Measurements from ENCODE around the gene ATP1A3. TPM values are rescaled to one million over a fixed set of nuclear protein-coding genes. Genes with fewer than 3 reads are reported as not detected.
A peak's percentile ranks its signal among the peaks of the same experiment; 100 is the strongest.

The ATP1A3 gene
- total RNA-seq, 1 donor from 2014 or later, result 1.8 TPM

DNA sequence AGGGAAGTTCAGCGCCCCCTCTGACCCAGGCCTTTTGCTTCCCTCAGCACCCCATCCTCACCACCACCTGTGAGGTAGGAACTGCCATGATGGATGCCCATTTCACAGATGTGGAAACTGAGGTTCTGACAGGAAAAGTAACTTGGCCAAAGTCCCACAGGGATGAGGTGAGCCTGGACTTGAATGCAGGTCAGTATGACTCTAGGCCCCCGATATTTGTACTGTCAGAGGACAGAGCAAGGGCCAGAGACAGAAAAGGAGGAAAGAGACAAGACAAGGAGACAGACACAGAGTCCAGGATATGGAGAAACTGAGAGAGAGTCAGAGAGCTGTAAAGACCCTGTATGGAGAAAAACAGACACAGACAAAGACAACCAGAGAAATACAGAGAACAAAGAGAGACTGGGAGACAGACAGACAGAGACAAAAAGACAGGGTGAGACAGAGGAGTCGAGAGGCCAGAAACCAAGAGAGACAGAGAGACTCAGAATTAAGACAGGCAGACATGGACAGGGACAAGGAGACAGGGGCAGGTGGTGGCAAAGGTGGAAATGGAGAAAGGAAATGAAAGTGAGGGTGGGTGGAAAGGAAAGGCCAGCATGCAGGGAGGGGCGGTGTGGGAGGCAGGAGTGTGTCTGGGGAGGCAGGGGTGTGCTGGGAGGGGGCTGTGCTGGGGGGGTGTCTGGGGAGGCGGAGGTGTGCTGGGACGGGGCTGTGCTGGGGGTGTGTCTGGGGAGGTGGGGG is 70.8 kb downstream of the ATP1A3 start:
- DNase-seq (no peak), ATAC-seq (ENCODE audit: low read depth) (no peak)
- Mint-ChIP-seq H3K36me3 (ENCODE audit: low read depth) (no peaks in the 10 kb centered on the region), H3K27me3 (peaks cover 14% of the 10 kb centered on the region), H3K4me1 (peaks cover 20% of the 10 kb centered on the region), H3K27ac (no peak overlapping the region), H3K9me3 (no peaks in the 10 kb centered on the region), H3K4me3 (peak overlapping the region; percentile 40)
- ChIA-PET CTCF (no interaction called here), POLR2A (no interaction called here)
- TF ChIP-seq, protein P1, sequence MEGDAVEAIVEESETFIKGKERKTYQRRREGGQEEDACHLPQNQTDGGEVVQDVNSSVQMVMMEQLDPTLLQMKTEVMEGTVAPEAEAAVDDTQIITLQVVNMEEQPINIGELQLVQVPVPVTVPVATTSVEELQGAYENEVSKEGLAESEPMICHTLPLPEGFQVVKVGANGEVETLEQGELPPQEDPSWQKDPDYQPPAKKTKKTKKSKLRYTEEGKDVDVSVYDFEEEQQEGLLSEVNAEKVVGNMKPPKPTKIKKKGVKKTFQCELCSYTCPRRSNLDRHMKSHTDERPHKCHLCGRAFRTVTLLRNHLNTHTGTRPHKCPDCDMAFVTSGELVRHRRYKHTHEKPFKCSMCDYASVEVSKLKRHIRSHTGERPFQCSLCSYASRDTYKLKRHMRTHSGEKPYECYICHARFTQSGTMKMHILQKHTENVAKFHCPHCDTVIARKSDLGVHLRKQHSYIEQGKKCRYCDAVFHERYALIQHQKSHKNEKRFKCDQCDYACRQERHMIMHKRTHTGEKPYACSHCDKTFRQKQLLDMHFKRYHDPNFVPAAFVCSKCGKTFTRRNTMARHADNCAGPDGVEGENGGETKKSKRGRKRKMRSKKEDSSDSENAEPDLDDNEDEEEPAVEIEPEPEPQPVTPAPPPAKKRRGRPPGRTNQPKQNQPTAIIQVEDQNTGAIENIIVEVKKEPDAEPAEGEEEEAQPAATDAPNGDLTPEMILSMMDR (IDR thresholded peaks at IDR 0.05), result no peak
- intact Hi-C loops (cut with micrococcal nuclease), result no loop called here

DNA sequence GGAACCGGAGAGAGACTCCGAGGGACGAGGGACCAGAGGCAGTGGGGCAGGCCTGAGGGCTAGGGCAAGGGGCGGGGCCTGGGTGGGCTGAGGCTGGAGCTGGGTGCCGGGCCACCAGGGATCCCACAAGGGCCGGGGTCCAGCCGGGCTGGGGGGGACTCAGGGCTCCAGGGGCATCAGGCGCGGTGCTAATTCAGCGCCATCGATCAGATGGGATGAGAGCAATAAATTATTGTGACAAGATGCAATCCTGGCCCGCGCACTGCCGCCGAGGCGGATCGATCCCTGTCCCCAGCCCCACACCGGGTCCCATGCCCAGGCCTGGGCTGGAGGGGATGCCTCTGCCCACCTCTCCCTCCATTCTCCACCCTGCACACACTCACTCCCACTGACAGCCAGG is 71.4 kb downstream of the ATP1A3 start:
- no peak for ATAC-seq (ENCODE audit: low read depth)
- ChIA-PET POLR2A (interaction anchor here (0.7 to 2.3 kb wide), 2 partner anchors 11 to 1829 kb away, joined by 3 to 7 read pairs; no protein-coding TSS in a partner anchor), CTCF (no interaction called here)
- H3K36me3 Mint-ChIP-seq (ENCODE audit: low read depth), result no peaks in the 10 kb centered on the region
- no peak for DNase-seq
- H3K4me1 Mint-ChIP-seq, result peaks cover 20% of the 10 kb centered on the region
- intact Hi-C loops (cut with micrococcal nuclease), result no loop called here
- H3K27me3 Mint-ChIP-seq, result peaks cover 14% of the 10 kb centered on the region
- H3K27ac Mint-ChIP-seq, result no peak overlapping the region
- H3K9me3 Mint-ChIP-seq, result no peaks in the 10 kb centered on the region
- TF ChIP-seq, protein P1 (IDR thresholded peaks at IDR 0.05), result no peak
- H3K4me3 Mint-ChIP-seq, result no peak overlapping the region

DNA sequence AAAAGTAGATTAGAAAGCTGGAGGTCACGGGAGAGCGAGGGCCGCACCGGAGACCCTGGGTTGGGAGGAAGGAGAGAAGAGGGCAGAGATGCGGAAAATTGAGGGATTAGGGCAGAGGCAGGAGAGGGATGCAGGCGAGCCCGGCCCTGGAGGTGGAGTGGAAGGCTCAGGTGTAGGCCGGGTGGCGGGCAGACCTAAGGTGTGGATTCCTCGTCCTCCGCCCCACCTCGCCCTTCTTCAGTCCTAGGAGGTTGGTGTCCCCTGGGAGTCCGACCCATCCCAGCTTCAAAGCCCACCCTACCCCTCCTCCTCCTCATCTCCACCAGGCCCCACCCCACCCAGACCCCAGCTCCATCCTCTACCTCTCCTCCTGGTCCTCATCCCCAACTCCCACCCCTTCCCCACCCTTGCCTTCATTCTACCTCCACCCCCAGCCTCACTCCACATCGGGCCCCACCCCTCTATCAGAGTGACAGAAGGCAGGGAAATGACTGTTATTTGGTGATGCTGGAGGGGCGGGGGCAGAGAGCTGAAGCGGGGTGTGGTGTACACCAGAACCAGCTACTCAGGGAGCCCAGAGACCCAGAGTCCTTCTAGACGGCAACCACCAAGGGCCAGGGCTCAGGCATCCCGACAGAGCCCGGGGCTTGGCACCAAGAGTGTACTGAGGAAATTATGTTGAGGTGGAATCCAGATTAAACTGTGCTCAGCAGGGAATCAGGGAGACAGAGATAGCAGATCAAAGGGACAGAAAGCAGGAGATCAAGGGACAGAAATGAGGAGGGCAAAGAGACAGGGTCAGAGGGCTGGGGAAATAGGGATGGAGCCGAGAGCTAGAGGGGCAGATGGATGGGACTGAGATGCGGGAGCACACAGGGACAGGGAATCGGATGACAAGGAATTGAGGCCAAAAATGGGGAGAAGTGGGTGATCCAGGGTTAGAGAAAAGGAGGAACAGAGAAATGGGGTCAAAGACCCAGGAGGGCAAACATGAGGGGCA is 72.2 kb downstream of the ATP1A3 start:
- TF ChIP-seq, protein P1 (IDR thresholded peaks at IDR 0.05), result no peak
- H3K4me3 Mint-ChIP-seq, result peak overlapping the region; percentile 25
- intact Hi-C loops (cut with micrococcal nuclease), result loop anchor here (1.0 kb wide), 1 partner anchor 10 kb away; no protein-coding TSS in a partner anchor
- peak; percentile 28 for ATAC-seq (ENCODE audit: low read depth)
- no peak for DNase-seq
- CTCF ChIA-PET, result interaction anchor here (0.6 kb wide), 1 partner anchor 59 kb away, joined by 3 read pairs; no protein-coding TSS in a partner anchor
- POLR2A ChIA-PET, result interaction anchor here (0.6 to 2.3 kb wide), 3 partner anchors 10 to 1830 kb away, joined by 3 to 7 read pairs (median 3); no protein-coding TSS in a partner anchor
- H3K27me3 Mint-ChIP-seq, result peaks cover 14% of the 10 kb centered on the region
- peaks cover 20% of the 10 kb centered on the region for H3K4me1 Mint-ChIP-seq
- H3K27ac Mint-ChIP-seq, result peak overlapping the region; percentile 11
- no peaks in the 10 kb centered on the region for H3K9me3 Mint-ChIP-seq
- H3K36me3 Mint-ChIP-seq (ENCODE audit: low read depth), result no peaks in the 10 kb centered on the region

DNA sequence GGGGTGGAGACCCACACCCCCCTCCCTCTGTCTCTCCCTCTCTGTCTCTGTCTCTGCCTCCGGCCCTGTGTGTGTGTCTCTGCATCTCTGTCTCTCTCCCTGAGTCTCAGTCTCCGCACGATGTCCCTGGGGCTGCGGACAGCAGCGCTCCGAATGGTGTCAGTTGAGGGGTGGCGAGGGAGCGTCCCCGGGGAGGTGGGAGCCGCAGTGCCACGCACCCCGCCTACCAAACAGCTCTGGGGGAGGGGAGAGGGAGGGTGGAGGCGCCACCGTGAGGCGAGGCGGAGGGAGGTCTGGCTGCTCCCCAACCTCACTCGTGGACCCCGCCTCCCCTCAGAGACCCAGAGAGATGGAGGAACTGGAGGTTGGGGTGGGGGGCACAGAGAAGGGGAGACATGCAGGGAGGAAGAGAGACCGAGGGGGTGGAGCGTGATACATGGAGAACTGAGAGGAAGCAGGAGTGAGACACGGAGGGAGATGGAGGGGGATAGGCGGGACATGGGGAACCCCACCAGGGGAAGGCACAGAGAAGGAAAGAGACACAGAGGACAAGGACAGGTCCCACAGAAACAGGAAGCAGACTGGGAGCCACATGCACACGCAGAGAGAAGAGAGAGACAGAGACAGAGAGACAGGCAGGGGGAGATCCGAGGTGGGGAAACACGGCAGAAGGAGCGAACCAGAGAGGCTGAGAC is 73.0 kb downstream of the ATP1A3 start:
- no peaks in the 10 kb centered on the region for H3K9me3 Mint-ChIP-seq
- H3K27ac Mint-ChIP-seq, result peak overlapping the region; percentile 11
- intact Hi-C loops (cut with micrococcal nuclease), result loop anchor here (1.0 kb wide), 1 partner anchor 9 kb away; no protein-coding TSS in a partner anchor
- H3K36me3 Mint-ChIP-seq (ENCODE audit: low read depth), result no peaks in the 10 kb centered on the region
- DNase-seq (no peak), ATAC-seq (ENCODE audit: low read depth) (peak; percentile 18)
- peaks cover 14% of the 10 kb centered on the region for H3K27me3 Mint-ChIP-seq
- peaks cover 20% of the 10 kb centered on the region for H3K4me1 Mint-ChIP-seq
- H3K4me3 Mint-ChIP-seq, result peak overlapping the region; percentile 25
- TF ChIP-seq, protein P1 (IDR thresholded peaks at IDR 0.05), result no peak
- ChIA-PET CTCF (no interaction called here), POLR2A (interaction anchor here (2.3 kb wide), 1 partner anchor 9 kb away, joined by 7 read pairs; no protein-coding TSS in a partner anchor)

Data from activated B cell treated with CpG ODN at 0.5 μM for 24 hours (primary cell).